Spleen (tissue), 7 donors: Measurements from ENCODE around the gene PRTN3.

ENCODE experiments used
- CTCF ChIP-seq, 11 experiments: fragments of 200-600 bp in 7 of 11; fragments of 450-650 bp in 4 of 11; sonication (generic) in 4 of 11; IDR thresholded peaks in 8 of 11; conservative IDR thresholded peaks in 3 of 11; 1 replicate in 7 of 11; 2 replicates in 4 of 11; pipeline versions ENCODE4 v1.4.0 to v1.8.0; 2016 to 2021; ENCODE audit warnings: antibody characterized with exemption in 11 of 11, inconsistent platforms in 4 of 11, mild to moderate bottlenecking in 1 of 11
- POLR2A ChIP-seq, 3 donors: fragments of 450-650 bp; IDR thresholded peaks; one replicate each; pipeline ENCODE4 v1.5.1; 2017; ENCODE audit warnings: antibody characterized with exemption in 3 of 3, mild to moderate bottlenecking in 1 of 3
- donor health status: DM: no; HTN: no; CAD: no; lungs with moderate emphysema.
- donor health status: DM: no; HTN: no; CAD: no.
- donor health status: DM: no; HTN: no; CAD: no.

- TF ChIP-seq CTCF (IDR thresholded peaks at IDR 0.05 in 8 of 11, conservative IDR thresholded peaks at IDR 0.05 in 3 of 11) (no peak), POLR2A (IDR thresholded peaks at IDR 0.05) (no peak)
Observed at GRCh38 chr19:867301-867793, 26.5 kb downstream of the PRTN3 start.
